Stimulated activated CD8-positive, alpha-beta memory T cell treated with anti-CD3 and anti-CD28 coated beads, Interleukin-12 subunit alpha, Interleukin-12 subunit beta, amount 100 ng/mL, for 24 hours (primary cell): ENCODE data around the gene ACTA1.
"Not testable (repeated sequence)": the region's sequence is repeated elsewhere in the genome, so short reads cannot be mapped to it uniquely, and the experiment has no call there.

Experiments
- DNase-seq: peaks from one replicate; pipeline ENCODE4 v3.0.0-alpha.2; 2020; ENCODE audit errors: extremely low read depth

ACTA1 gene

DNA sequence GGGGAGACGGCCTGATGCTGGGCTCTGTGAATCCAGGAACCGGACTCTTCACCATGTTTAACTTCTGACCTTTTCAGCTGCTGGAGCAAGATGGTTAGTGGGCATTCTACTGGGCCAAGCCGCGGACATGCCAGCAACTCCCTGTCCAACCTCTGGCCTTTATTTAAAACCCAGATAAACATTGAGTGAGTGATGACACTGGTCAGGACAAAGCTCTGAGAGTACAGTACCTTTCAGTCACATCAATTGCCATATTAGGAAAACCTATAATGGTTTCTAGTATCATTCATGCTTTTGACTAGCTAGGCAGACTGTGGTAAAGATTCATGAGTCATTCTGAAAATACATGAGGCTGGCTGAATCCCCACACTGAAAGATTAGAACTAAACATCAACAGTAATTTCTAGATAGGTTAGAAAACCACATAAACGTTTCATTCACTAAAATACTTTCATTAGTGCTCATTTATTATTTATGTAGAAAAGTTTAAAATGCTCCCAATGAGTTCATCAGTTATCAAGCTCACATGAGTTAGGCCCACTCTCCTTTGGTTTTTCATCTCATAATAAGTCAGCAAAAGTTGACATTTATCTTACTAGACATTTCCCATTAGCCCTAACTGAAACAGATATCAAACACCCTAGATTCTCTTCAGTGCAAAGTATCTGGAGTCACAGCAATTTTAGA, 7.1 kb upstream of the ACTA1 start:
- DNase-seq: no peak

DNA sequence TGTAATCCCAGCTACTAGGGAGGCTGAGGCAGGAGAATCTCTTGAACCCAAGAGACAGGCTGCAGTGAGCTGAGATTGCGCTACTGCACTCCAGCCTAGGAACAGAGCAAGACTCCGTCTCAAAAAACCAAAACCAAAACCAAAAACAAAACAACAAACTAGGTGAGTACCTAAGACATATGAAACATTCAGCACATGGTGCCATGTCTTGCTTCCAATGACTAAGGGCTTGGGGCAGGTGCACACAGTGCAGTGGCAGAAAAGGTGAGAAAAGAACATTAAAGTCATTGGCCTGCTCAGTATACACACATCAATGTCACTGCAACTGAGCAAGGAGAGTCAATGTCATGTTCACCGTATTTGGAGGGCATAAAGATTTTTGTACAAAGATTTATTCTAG, 4.1 kb upstream of the ACTA1 start:
- DNase-seq: no peak

DNA sequence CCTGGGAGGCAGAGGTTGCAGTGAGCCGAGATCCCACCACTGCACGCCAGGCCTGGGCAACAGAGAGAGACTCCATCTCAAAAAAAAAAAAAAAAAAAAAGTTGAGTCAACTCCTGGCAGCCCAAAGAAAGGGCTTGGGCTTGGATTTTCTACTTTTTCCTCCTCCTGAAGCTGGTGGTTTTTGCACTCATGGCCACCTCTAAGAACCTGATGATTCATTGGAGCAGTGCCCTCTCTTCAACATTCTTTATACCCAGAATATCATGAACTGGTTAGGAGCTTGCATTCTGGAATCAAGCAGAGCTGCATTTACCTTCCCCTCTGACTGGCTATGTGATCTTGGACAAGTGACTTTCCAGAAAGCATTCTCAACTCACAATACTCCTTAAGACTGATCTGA, 3.5 kb upstream of the ACTA1 start:
- DNase-seq: no peak

DNA sequence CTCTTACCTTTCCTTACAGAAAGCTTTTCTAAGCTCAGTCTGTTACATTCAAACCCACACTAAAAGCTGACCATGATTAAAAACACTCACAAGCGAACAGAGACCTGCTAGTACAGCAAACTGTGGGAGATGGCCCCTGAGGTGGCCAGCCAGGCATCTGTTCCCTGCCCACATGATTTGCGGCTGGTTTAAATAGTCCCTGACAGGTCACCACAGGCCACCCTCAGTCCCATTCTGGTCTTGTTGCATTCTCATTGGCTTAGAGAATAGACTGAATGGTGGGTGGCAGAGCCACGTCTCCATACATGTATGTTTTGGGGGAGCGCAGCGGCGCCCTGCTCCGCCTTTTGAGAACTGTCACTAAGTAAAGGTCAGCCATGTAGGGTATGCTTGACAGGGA, 2.3 kb upstream of the ACTA1 start:
- no peak for DNase-seq

DNA sequence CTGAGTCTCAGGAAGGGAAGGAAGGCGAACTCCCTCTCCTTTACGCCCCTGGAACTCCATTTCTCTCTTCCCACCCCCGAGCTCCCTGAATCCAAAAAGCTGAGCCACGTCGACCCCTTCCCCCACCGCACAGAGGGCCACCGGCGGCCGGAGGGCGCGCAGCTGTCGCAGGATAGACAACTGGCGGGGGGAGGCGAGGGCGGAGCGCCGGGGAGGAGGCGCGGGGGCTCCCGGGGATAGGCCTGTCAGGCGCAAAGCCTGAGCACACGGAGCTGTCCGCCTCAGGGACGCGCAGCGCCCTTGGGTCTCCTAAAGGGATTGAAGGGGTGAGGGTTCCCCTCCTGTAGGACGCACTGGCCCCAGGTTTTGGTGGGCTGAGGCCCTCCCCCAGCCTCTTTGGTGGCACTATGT, 752 bp upstream of the ACTA1 start:
- no peak for DNase-seq

DNA sequence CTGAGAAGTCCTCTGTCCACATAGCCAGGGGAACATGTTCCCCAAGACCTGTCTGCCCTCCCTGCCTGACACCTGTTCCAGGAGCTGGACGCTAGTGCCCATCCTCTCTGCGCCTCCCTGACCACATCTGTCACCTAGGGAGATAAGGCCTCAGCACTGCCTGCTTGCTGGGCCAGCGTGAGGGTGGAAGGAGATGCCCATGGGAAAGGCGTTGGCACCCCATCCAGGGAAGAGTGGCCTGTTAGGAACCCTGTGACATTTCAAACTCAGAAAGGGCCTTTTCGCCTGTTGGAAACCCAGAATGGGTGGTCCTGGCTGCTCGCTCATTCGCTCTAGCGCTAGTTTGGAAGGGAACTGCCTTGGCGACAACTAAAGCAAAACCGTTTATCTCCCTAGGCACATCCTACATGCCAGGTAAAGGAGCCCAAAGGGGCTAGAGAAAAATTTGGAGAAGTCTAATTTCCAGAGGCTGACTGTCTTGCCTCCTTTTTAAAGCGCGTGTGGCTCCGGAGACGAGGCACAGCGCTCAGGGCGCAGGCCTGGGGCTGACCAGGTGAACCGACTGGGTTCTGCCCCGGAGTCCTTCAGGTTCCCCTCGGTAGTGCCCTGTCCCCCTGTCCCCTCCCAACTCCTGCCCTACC, 410 bp downstream of the ACTA1 start:
- DNase-seq: no peak

DNA sequence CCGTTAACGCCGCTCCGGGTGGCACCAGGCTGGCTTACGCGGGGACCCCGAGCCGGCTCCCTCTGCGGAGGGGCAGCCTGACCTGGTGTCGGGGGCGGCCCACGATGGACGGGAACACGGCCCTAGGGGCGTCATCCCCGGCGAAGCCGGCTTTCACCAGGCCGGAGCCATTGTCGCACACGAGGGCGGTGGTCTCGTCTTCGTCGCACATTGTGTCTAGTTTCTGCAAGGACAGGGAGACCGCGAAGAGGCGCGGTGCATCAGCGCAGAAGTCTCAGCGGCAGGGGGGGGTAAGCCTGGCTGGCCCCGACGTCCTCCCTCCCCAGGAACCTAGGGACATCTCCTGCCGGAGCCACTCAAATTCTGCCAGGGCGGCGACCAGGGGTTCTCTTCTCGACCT, 989 bp downstream of the ACTA1 start:
- no peak for DNase-seq

DNA sequence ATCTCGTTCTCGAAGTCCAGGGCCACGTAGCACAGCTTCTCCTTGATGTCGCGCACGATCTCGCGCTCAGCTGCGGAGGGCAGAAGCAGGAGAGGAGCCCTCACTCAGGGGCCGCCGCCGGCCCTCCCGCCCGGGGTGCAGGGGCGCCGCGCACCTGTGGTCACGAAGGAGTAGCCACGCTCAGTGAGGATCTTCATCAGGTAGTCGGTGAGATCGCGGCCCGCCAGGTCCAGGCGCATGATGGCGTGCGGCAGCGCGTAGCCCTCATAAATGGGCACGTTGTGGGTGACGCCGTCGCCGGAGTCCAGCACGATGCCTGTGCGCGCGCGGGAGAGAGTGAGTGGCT, 1.8 kb downstream of the ACTA1 start:
- no peak for DNase-seq

DNA sequence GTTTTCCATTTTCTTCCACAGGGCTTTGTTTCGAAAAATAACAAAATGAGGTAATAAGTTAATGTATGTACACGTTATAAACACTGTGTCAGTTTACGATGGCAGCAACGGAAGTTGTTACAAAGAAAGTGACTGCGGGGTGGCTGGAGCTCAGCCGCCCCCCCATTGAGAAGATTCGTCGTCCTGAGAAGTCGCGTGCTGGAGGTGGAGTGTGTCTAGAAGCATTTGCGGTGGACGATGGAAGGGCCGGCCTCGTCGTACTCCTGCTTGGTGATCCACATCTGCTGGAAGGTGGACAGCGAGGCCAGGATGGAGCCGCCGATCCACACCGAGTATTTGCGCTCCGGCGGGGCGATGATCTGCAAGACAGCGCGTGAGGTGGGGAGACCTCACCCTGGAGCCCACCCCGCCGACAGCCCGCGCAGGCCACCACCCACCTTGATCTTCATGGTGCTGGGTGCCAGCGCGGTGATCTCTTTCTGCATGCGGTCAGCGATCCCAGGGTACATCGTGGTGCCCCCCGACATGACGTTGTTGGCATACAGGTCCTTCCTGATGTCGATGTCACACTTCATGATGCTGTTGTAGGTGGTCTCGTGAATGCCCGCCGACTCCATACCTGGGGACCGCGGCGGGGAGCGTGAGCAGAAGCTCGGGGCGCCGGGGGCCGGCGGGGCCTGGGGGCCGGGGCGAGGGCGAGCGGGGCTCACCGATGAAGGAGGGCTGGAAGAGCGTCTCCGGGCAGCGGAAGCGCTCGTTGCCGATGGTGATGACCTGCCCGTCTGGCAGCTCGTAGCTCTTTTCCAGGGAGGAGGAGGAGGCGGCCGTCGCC, 2.4 kb downstream of the ACTA1 start:
- no peak for DNase-seq

DNA sequence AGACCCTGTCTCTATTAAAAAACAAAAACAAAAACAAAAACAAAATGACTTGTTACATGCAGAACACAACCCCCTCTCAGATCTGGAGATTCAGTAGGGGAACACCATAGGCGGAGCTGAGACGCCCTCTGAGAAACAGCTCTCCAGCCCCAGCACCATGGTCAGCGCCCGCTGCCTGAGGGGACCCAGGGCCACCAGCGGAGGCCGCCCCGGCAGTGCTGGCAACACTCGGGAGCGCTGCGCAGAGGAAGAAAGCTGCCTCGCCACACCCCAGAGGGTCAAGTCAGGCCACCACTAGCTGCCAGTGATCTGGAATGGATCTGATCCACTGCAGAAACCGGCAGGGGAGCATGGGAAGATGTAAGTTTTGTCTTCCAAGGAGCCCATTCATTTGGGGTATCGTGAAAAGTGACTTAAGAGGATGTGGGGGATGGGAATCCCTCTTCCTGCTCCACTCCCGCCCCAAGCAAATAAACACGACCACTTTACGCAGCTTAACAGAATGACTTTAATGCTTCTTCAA, 3.1 kb downstream of the ACTA1 start:
- DNase-seq: peak; percentile 22

DNA sequence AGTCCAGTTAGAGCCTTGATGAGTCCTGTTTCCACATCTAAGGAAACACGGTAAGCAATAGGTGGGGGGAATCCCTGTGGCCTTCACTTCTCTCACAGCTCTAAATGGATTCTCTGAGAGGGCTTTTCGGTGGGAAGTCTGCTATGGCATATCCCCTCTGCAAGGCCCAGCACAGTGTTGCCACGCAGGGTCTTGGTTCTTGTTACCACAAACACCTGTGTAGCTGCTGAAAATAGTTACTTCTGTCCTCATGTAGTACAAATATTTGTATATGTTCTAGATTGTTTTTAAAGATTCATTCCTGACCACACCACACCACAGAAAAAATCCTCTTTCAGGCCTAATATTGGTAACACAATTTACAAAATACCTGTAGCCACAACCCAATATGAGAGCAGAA, 5.6 kb downstream of the ACTA1 start:
- no peak for DNase-seq

DNA sequence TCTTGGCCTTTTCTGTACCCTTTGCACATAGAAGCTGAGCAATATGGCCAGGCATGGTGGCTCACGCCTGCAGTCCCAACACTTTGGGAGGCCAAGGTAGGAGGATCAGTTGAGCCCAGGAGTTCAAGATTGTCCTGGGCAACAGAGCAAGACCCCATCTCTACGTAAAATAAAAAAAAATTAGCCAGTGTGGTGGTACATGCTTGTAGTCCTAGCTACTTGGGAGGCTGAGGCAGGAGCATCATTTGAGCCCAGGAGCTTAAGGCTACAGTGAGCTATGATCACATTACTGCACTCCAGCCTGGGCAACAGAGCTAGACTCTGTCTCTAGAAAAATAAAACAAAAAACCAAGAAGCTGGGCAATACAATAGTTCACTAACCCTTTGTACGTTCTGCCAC, 6.3 kb downstream of the ACTA1 start:
- DNase-seq: no peak

DNA sequence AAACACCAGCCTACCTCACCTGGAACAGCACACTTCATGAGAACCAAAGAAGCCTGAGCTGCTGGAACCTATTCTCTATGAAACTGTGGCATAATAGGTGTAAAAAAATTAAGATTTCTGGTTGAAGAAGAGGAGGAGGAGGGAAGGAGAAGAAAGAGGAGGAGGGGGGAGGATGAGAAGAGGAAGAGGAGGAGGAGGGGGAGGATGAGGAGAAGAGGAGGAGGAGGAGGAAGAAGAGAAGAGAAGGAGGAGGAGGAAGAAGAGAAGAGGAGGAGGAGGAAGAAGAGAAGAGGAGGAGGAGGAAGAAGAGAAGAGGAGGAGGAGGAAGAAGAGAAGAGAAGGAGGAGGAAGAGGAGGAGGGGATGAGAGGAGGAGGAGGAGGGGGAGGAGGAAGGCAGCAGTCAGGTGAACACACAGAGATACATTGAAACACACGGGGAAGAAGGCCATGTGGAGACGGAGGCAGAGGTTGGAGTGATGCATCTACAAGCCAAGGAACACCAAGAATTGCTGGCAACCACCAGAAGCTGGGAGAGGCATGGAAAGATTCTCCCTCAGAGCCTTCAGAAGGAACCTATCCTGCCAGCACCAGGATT, 8.2 kb downstream of the ACTA1 start:
- DNase-seq: no peak

DNA sequence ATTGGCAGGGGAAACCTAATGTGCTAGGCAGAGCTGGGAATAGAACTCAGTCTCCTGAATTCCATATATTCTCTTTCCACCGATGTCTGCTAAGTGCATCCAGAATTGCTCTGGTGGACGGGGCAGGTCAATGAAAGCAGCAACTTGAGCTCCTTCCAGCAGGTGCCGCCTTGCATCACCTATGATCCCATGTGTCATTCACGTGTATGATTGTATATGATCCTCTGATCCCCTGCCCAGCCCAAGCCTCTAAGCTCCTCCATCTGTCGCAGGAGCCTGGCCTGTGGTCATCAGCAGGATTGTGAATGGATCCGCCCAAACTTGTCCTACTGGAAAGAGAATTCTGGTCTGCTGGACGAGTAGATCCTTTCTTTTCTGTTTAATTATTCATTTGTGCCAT, 13.1 kb downstream of the ACTA1 start:
- no peak for DNase-seq

DNA sequence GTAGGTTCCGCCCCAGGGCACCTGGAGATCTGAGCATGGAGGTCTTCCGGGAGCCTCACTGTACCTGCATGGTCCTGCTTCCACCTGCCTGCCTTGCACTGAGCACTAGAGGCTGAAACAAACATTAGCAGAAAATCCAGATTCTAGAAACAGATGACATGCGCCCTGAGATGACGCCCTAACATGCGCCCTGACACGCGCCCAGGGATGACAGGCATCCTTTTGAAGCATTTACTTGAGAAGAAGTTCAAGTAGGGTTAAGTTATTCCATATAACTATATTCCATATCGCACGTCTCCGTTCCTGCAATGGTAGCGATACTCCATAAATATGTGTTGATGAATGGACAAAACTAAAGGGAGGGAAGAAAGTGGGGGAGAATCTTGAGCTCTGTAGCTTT, 13.7 kb downstream of the ACTA1 start:
- no peak for DNase-seq

DNA sequence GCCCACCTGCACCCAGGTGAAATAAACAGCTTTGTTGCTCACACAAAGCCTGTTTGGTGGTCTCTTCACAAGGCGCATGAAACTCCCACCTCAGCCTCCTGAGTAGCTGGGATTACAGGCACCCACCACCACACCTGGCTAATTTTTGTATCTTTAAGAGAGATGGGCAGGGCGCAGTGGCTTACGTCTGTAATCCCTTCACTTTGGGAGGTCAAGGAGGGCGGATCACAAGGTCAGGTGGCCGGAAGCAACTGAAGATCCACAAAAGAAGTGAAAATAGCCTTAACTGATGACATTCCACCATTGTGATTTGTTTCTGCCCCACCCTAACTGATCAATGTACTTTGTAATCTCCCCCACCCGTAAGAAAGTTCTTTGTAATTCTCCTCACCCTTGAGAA, 15.3 kb downstream of the ACTA1 start:
- not testable (repeated sequence) for DNase-seq

DNA sequence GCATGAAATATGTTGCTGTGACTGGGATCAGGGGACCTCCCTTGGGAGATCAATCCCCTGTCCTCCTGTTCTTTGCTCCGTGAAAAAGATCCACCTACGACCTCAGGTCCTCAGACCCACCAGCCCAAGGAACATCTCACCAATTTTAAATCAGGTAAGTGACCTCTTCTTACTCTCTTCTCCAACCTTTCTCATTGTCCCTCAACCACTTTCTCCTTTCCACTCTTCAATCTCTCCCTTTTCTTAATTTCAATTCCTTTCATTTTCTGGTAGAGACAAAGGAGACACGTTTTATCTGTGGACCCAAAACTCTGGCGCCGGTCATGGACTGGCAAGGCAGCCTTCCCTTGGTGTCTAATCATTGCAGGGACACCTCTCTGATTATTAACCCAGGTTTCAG, 21.1 kb downstream of the ACTA1 start:
- DNase-seq: not testable (repeated sequence)

DNA sequence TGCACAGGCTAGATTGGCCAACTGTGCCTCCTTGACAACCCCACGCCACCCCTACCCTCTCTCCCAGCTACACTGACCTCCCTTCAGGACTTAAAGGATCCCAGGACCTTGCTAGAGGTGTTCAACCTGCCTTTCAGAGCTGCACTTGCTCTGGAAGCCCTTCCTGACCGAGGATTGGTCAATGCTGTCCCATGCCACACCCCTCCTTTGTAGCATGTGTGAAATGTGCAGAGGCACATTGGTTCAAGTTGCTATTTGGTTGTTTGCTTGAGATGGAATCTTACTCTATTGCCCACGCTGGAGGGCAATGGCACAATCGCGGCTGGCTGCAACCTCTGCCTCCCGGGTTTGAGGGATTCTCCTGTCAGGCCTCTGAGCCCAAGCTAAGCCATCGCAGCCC, 21.8 kb downstream of the ACTA1 start:
- no peak for DNase-seq

DNA sequence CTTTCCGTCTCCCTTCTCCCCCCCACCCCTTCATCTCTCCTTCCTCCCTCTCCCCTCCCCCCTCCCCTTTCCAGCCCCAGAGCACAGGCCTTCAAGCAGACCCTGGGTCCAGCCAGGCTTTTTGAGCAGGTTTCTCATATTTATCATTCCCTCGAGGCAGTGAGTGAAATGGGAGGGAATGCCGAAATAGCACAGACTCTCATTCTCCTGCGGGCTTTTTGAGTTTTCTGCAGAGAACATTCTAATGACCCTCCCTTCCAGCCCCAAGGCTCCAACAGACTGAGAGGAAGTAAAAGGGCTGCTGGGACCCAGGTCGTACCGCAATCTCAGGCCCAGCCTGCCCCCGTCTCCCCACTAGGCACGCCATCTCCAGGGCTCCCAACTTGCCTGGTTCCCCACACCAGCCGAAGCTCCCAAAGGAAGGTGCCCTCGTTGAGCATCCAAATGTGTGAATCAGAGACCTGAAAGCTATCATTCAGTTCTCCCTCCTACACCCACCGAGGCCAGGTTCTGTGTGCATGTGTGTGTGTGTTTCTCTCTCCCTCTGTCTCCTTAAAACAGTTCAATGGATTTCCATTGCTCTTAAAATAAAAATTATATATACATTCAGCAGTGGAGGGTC, 22.3 kb downstream of the ACTA1 start:
- no peak for DNase-seq

DNA sequence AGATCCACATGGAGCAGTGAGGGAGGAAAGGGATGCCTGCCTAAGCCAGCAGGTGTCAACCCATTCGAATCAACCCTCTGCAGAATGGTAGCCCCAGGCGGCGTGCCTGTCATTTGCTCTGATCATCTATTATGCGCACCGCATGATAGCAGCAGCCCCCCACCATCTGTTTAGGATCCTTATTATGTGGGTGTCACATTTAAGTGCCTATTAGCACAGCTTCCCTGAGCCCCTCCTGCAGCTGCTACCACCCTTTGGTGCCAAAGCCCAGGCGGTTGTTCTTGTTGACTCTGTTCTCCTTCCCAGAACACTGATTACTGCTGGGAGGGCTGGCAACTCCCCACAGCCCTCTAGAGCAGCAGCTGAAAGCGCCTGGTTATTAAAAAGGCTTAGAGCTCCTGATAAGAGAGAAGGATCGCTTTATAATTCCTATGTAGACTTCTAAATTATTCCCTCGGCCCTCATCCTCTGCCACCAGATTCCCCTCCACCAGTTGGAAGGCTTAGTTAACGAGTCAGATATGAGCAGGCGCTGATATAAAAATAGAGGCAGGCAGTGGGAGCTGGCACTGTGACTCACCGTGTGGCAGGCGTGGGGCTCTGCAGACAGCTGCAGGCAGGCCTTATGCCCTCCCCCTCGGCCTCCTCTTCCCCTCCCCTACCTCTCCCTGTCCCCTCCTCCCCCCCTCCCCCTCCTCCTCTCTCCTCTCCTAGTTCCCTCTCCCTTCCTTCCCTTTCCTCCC, 23.0 kb downstream of the ACTA1 start:
- DNase-seq: no peak

DNA sequence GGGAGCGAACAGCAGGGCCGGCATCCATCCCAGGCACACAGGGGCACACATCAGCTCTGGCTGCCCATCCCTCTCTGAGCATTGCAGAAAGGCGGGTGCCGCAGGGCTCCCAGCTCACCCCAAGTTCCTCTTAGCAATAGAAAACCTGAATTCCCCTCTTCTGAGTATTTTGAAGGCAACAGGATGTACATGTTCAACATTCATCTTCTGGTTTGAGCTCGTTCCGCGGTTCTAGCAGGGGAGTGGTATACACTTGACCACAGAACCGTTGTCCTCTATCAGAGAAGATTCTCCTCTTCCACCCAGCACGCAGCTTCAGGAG, 23.6 kb downstream of the ACTA1 start:
- no peak for DNase-seq
